Activated T-helper 1 cell treated with Interleukin-2 at 50 U/mL for 16 hours (primary cell): ENCODE results near the gene TRMT1.
A peak's percentile ranks its signal among the peaks of the same experiment; 100 is the strongest.

Experiments
- DNase-seq: peaks from one replicate; pipeline ENCODE4 v3.0.0-alpha.2; 2020; ENCODE audit warnings: low read depth

The TRMT1 gene

GRCh38 chr19:13102416-13102665, 14.2 kb downstream of the TRMT1 start:
- no peak for DNase-seq

DNA sequence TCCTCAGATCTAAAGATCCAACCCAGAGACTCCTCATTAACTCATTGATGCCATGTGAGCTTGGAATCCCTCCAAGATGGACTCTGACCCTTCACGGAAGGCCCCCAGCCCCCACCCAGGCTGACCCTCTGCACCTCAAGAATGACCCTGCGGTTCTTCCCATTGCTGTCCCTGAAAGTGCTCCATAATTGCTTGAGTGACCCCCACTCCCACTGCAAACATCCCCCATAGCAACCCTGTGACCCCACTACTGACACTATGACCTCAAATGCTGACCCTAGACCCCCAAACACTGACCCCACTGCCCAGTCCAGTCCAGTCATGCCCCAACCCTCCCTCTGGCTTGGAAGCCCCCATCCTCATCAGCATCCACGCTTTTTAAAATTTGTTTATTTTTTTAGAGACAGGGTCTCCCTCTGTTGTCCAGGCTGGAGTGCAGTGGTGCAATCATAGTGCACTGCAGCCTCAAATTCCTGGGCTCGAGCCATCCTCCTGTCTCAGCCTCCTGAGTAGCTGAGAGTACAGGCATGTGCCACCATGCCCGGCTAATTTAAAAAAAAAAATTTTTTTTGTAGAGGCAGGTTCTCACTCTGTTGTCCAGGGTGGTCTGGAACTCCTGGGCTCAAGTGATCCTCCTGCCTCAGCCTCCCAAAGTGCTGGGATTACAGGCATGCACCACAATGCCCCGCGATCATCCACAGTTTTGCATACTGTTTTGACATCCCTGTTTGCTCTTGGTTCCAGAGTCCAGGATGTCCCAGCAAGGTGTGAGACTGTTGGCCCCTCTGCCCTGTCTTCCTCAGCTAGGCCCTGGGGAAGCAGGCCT, 14.7 kb downstream of the TRMT1 start:
- DNase-seq = no peak

DNA sequence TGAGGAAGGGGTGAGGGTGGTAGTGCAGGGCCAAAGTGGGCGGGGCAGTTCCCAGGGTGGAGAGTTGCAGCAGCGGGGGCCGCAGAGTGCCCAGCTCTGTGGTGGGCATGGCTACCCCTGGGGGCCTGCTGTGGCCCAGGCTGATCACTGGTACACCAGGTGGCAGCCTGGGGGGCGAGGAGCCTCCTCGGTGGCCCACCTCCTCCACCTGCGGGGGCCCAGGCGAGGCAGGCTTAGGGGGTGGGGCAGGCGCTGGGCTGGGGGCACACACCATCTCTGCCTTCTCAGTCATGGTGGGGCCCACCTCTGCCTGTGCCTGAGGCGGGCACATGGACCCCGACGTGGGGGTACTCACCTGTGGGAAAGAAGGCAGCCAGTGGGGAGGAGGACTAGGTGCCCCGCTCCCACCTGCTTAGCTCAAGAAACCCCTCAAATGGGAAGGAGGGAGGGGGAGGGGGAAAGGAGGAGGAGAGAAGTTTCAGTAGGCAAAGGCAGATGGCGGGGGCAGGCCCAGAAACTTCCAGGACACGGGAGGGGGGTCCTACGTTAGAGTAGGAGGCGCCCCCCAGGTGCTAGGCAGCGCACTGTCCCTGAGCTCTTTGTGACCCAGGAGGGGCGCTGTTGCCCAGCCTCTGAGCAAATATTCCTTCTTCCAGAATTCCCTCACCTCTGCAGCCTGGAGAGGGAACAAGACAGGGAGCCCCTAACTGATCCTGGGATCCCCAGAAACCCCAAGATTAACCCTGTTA, 15.5 kb downstream of the TRMT1 start:
- DNase-seq = no peak

GRCh38 chr19:13100031-13100588, 16.4 kb downstream of the TRMT1 start:
- DNase-seq = peak; percentile 42

DNA sequence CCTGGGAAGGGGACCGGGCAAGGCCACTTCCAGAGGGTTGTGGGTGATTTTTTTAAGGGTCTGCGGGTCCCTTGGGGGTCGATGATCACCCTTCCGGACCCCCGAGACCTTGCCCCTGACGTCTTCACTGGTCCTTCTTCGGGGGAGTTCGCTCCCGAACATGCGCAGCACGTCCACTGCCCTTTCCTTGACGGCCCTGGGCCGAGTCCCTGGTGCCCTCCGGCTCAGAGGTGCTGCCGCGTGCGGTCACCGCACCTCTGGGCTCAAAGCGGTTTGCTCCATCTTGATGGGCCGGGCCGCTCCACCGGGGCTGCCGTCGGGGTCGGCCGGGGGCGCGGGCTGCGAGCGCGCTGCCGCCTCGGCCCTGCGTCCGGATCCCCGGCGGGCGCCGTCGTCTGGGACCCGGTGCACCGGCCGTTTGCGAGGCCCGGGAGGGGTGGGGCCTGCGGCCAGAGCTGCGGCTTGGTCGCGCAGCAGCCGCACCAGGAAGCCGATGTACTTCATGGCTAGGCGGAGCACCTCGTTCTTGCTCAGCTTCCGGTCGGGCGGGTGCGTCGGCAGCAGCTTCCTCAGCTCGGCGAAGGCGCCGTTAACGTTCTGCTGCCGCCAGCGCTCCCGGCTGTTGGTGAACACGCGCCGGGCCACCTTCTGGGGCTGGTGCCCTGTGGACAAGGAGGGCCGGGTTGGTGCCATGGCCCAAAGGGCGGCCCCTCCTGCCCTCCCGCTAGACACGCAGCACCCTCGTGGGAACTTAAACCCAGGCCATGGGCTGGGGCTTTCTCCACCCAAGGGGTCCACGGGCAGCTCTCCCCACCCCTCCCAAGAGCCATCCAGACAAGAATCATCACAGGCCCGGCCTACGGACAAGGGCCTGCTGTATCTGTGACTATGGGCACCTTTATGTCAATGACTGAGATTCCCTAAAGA, 17.2 kb downstream of the TRMT1 start:
- peak; percentile 76 for DNase-seq

GRCh38 chr19:13098277-13099072, 18.1 kb downstream of the TRMT1 start:
- DNase-seq = no peak

DNA sequence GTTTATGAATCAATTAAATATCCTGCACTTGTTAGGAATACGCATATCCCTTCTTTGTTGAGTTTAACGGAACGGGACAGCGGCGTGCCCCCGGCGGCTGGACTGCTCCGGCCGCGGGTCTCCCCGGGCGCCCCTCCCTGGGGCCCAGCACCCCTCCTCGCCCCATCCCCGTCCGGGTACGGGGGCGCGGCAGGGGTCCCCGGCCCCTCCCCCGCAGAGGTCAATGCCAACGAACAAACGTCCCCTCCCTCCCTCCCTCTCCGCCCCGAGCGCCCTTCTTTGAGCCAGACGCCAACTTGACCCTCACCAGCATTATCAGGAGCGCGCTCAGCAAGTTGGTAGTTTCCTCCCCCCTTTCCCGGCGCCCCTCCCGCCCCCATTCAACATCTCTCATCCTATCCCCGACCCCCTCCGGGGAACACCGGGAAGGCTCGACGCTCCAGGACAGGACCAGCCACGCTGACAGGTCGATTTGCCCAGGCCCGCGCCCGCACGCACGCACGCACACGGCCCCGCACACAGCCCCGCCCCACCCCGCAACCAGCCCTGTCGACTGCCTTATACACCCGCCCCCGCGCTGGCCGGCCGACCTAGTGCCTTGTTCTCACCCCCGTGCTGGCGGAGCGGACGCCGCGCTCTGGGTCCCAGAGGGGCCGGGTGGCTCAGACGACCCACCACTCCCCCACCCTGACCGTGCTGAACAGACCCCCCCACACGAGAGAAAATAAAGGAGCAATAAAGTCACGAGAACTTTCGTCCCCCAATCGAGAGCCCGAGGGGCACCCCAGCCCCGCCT, 18.9 kb downstream of the TRMT1 start:
- no peak for DNase-seq

- DNase-seq = no peak
Measured at GRCh38 chr19:13097033-13097462, 19.5 kb downstream of the TRMT1 start.

DNA sequence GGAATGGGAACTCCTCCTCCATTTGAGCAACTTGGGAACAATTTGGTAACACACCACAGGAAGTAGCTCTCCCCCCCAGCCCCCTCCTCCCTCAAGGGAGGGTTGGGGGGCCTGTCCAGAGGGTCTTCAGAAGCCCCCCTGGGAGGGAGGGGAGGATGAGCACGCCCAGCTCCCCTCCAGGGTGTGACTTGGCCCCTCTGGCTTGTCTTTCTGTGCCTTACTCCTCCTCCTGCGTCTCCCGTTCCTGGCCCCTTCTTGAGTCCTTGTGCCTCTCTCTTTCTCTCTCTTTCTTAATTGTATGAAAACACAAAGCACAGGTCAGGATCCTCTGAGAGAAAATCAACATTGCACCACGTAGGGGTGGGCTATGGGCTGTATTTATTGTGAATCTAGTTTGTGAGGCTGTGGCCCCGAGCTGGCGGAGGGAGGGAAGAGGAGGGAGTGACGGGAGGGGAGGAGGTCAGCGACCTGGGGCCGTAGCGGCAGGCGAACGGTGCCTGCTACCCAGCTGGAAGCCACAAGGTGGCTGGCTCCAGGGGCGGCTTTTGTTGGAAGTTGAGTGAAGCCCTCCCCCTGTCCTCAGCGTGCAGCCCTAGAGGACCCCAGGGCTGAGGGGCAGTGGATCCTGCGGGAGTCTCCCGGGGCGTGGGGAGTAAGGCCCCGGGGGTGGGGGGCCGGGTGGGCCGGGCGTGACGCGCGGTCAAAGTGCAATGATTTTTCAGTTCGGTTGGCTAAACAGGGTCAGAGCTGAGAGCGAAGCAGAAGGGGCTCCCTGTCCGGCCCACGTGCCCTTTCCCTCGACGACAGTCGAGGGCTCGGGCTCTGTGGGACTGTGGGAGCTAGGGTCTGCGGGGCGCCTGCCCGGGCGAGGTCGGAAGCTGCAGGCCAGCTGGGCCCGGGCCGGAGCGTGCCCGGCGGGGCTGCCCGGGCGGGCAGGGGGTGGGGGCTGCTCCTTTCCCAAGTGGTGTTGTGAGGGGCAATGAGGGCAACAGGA, 20.3 kb downstream of the TRMT1 start:
- no peak for DNase-seq

DNA sequence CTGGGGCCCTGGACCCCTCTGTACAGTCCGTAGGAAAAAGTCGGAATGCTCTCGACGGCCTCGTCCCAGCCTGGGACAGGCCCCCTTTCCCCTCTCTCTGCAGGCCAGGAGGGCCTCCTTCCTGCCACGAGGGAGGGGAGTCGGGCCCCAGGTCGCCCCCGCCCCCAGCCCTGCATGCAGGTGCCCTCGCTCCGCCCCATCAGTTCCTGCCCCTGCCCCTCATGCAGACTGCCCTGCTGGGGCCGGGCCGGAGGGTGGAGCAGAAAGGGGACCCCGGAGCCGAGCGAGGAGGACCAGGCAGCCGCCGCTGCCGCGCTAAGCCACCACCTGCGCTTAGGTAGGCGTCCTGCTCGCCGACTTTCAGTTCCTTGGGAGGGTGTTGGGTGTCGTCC, 21.2 kb downstream of the TRMT1 start:
- no peak for DNase-seq

DNA sequence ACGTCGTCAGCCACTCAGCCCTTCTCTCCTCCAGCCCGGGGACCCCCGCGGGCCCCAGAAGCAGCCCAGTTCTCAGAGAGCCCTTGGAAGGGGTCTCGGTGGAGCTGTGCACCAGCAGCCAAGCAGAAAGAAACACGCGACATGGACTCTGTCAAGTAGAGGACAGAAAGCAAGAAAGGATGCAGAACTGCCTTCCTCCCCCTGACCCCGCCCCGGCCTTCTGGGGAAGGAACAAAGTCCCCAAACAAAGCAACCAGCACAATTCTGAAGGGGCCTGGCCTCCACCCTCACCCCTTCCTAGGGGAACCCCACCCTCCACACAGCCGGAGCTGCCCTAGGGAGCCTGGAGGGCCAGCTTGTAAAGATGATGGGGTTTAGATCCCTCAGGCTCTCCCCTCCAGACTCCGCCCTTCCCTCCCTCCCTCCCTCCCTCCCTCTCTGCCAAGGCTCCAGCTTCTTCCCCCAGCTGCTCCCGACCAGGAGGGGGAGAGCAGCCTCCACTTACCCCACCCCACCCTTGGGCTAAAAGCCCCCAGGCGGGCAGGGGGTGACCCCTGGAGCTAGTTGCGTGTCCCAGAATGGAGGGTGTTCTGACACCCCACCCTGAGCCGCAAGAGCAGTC, 21.7 kb downstream of the TRMT1 start:
- DNase-seq = no peak

DNA sequence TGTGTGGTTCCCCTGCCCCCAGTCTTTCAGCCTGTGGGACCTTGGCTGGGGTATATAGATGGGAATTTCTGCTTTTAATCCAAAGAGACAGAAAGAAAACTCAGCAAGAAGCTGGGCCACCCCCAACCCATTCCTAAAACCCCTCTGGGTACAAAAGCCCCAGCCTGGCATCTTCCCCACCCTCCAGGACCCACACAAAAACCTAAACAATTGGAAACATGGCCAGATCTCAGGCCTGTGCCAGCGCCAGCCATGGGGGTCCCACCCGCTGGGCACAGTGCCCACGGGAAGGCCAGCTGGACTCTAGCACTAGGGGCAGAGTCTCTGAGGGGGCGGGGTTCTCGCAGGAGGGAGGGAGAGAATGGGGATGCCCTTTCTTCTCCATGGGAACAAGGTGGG, 22.4 kb downstream of the TRMT1 start:
- no peak for DNase-seq

GRCh38 chr19:13093407-13094105, 23.0 kb downstream of the TRMT1 start:
- peak; percentile 63 for DNase-seq

- DNase-seq = no peak
Measured at GRCh38 chr19:13092606-13093235, 23.8 kb downstream of the TRMT1 start.

- DNase-seq = no peak
Measured at GRCh38 chr19:13092158-13092543, 24.4 kb downstream of the TRMT1 start.

DNA sequence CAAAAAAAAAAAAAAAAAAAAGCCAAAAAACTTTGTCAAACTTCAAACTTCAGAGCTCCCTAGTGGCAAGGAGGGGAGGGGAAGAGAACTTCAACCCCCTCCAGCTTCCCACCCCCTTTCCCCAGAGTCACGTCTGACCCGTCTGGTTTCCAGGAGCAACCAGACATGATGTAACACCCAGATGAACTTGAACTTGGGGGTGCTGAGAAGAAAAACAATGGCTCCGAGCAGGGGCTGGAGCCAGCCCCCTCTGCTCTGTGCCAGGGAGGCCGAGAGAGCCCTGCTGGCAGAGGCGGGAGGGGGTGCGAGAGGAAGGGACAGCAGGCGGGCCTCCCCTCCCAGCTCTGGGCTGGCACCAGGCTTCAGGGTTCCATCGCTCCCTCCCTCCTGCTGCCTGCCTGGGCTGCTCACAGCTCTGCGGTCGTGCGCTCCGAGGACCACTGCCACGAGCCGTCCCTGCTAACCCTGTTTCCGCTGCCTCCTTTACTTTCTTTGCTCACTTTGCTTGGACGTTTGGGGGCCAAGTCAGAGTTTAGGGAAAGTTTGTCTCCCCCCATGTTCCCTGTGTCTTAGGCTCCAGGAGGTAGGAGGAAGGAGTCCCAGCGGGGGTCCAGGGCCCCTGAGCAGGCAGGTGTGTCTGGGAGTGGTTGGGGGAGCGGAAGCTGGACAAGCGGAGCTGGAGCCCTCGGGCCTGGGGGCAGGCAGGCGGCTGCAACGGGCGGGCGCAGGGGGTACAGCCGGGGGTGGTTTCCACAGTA, 25.0 kb downstream of the TRMT1 start:
- no peak for DNase-seq
